IMR-90 (cell line): ENCODE results near the gene SRC. TPM values are rescaled to one million over a fixed set of nuclear protein-coding genes. Genes with fewer than 3 reads are reported as not detected.

Source experiments
- ATAC-seq: fragments of 200-7000 bp; cut with Tn5 transposase; 2 replicates; pipeline ENCODE4 v1.9.1; 2020; ENCODE audit warnings: low read depth, mild to moderate bottlenecking, moderate library complexity
- BruUV-seq: library from RNA; stranded (reverse); fragments of 400-500 nt; replicated peaks from 2 replicates; lab custom pipeline; 2021; lab: Mats Ljungman, UMichigan
- CTCF ChIA-PET: fragments of 300-600 bp; formaldehyde crosslinking; extraction: SDS; loops from one replicate; lab custom pipeline; 2021; ENCODE audit warnings: antibody characterized with exemption; lab: Yijun Ruan, JAX
- POLR2A ChIA-PET: fragments of 300-600 bp; sonication (Branson Sonifier 250); formaldehyde crosslinking; loops from one replicate; lab custom pipeline; 2022; ENCODE audit warnings: antibody characterized with exemption; ENCODE audit not compliant: unreplicated experiment; lab: Charles Lee
- DNase-seq: peaks from one replicate; pipeline ENCODE4 v3.0.0; 2013
- H2AFZ ChIP-seq: replicated peaks from 2 replicates; pipeline ENCODE3; 2013; ENCODE audit warnings: low read length, mild to moderate bottlenecking; ENCODE audit not compliant: poor library complexity
- H2AK5ac ChIP-seq: 2 replicates; pipeline ENCODE4 v1.6.1; 2013; ENCODE audit warnings: low read depth, low read length, inconsistent platforms
- H2AK9ac ChIP-seq: replicated peaks from 2 replicates; pipeline ENCODE3; 2013; ENCODE audit warnings: mild to moderate bottlenecking, low read depth, low read length, moderate library complexity; ENCODE audit not compliant: poor library complexity
- H2BK120ac ChIP-seq: 2 replicates; pipeline ENCODE4 v1.6.1; 2013; ENCODE audit warnings: low read depth, low read length, inconsistent platforms
- H2BK15ac ChIP-seq: 3 replicates; pipeline ENCODE4 v1.6.1; 2013; ENCODE audit warnings: low read depth, low read length, inconsistent platforms
- H2BK20ac ChIP-seq: 2 replicates; pipeline ENCODE4 v1.6.1; 2013; ENCODE audit warnings: low read depth, mild to moderate bottlenecking, inconsistent platforms, low read length, moderate library complexity
- H2BK5ac ChIP-seq: 2 replicates; pipeline ENCODE4 v1.6.1; 2013; ENCODE audit warnings: mild to moderate bottlenecking, low read depth, low read length, inconsistent platforms; ENCODE audit not compliant: poor library complexity, severe bottlenecking
- H3K14ac ChIP-seq: replicated peaks from 2 replicates; pipeline ENCODE4 v1.6.1; 2013; ENCODE audit warnings: low read depth, low read length, inconsistent platforms
- H3K18ac ChIP-seq: 2 replicates; pipeline ENCODE4 v1.6.1; 2013; ENCODE audit warnings: low read depth, low read length, control low read depth
- H3K23ac ChIP-seq: 2 replicates; pipeline ENCODE4 v1.6.1; 2013; ENCODE audit warnings: low read depth, low read length, inconsistent platforms
- H3K27ac ChIP-seq: 2 replicates; pipeline ENCODE4 v1.5.1; 2013; ENCODE audit warnings: mild to moderate bottlenecking, control low read depth, low read length; ENCODE audit not compliant: insufficient read depth
- H3K27me3 ChIP-seq: 2 replicates; pipeline ENCODE4 v1.6.1; 2013; ENCODE audit warnings: low read length; ENCODE audit not compliant: control insufficient read depth, insufficient read depth
- H3K36me3 ChIP-seq: 2 replicates; pipeline ENCODE4 v1.6.1; 2013; ENCODE audit warnings: low read length, mixed read lengths; ENCODE audit not compliant: control insufficient read depth, insufficient read depth
- H3K4ac ChIP-seq: 2 replicates; pipeline ENCODE4 v1.6.1; 2013; ENCODE audit warnings: low read depth, low read length, inconsistent platforms
- H3K4me1 ChIP-seq: 2 replicates; pipeline ENCODE4 v1.6.1; 2013; ENCODE audit warnings: low read length, mixed read lengths; ENCODE audit not compliant: control insufficient read depth, insufficient read depth
- H3K4me2 ChIP-seq: 2 replicates; pipeline ENCODE4 v1.6.1; 2013; ENCODE audit warnings: low read depth, mild to moderate bottlenecking, control low read depth, low read length, moderate library complexity
- H3K4me3 ChIP-seq: 2 replicates; pipeline ENCODE4 v1.5.1; 2013; ENCODE audit warnings: low read depth, mild to moderate bottlenecking, control low read depth, low read length, moderate library complexity; ENCODE audit not compliant: insufficient read depth
- H3K56ac ChIP-seq: 2 replicates; pipeline ENCODE4 v1.6.1; 2013; ENCODE audit warnings: low read length, inconsistent platforms; ENCODE audit not compliant: insufficient read depth; ENCODE audit errors: extremely low read depth
- H3K79me1 ChIP-seq, 2 experiments: 2 replicates each; pipeline ENCODE4 v1.6.1; 2013; ENCODE audit warnings: low read length in 2 of 2, inconsistent platforms in 1 of 2, low read depth in 1 of 2
- H3K9ac ChIP-seq: 2 replicates; pipeline ENCODE4 v1.6.1; 2013; ENCODE audit warnings: low read depth, low read length, control low read depth
- H3K9me1 ChIP-seq: 2 replicates; pipeline ENCODE4 v1.6.1; 2013; ENCODE audit warnings: low read length, inconsistent platforms; ENCODE audit not compliant: insufficient read depth
- H3K9me3 ChIP-seq: 2 replicates; pipeline ENCODE4 v1.6.1; 2013; ENCODE audit warnings: low read length; ENCODE audit not compliant: control insufficient read depth, insufficient read depth
- H4K20me1 ChIP-seq: 2 replicates; pipeline ENCODE4 v1.6.1; 2013; ENCODE audit warnings: low read length, inconsistent platforms; ENCODE audit not compliant: insufficient read depth
- H4K5ac ChIP-seq: 2 replicates; pipeline ENCODE4 v1.6.1; 2013; ENCODE audit warnings: mild to moderate bottlenecking, low read depth, low read length, control low read depth
- H4K8ac ChIP-seq, 2 experiments: 2 replicates each; pipeline ENCODE4 v1.6.1; 2013; ENCODE audit warnings: low read depth in 2 of 2, low read length in 2 of 2, control low read depth in 1 of 2, inconsistent platforms in 1 of 2
- H4K91ac ChIP-seq: 2 replicates; pipeline ENCODE4 v1.6.1; 2013; ENCODE audit warnings: low read depth, low read length, inconsistent platforms; ENCODE audit not compliant: insufficient read depth
- BHLHE40 ChIP-seq: fragments of 150-350 bp; IDR thresholded peaks from 2 replicates; pipeline ENCODE4 v1.6.1; 2016; ENCODE audit warnings: mild to moderate bottlenecking, low read depth, low read length
- CEBPB ChIP-seq: IDR thresholded peaks from 2 replicates; pipeline ENCODE4 v1.6.1; 2012; ENCODE audit warnings: low read depth, low read length, improper control_type of control experiment
- CHD1 ChIP-seq: IDR thresholded peaks from 2 replicates; pipeline ENCODE4 v1.6.1; 2012; ENCODE audit warnings: low read depth, low read length, improper control_type of control experiment
- FOS ChIP-seq: fragments of 150-350 bp; IDR thresholded peaks from 2 replicates; pipeline ENCODE4 v1.6.1; 2016; ENCODE audit warnings: low read depth, low read length
- MAFK ChIP-seq: IDR thresholded peaks from 2 replicates; pipeline ENCODE4 v1.6.1; 2012; ENCODE audit warnings: low read depth, low read length, improper control_type of control experiment
- MAZ ChIP-seq: IDR thresholded peaks from 2 replicates; pipeline ENCODE4 v1.6.1; 2012; ENCODE audit warnings: low read depth, mild to moderate bottlenecking, low read length, improper control_type of control experiment, moderate library complexity, borderline replicate concordance
- MXI1 ChIP-seq: IDR thresholded peaks from 2 replicates; pipeline ENCODE4 v1.6.1; 2012; ENCODE audit warnings: low read depth, mild to moderate bottlenecking, low read length, moderate library complexity, borderline replicate concordance
- NFE2L2 ChIP-seq: fragments of 150-350 bp; IDR thresholded peaks from 2 replicates; pipeline ENCODE4 v1.6.1; 2016; ENCODE audit warnings: low read depth, mild to moderate bottlenecking, low read length
- RAD21 ChIP-seq: IDR thresholded peaks from 2 replicates; pipeline ENCODE4 v1.6.1; 2012; ENCODE audit warnings: low read length, improper control_type of control experiment
- RFX5 ChIP-seq: IDR thresholded peaks from 2 replicates; pipeline ENCODE4 v1.8.0; 2012; ENCODE audit warnings: low read depth, mild to moderate bottlenecking, low read length, moderate library complexity
- SMC3 ChIP-seq: fragments of 150-350 bp; IDR thresholded peaks from 2 replicates; pipeline ENCODE4 v1.6.1; 2016; ENCODE audit warnings: low read depth, mild to moderate bottlenecking, antibody characterized with exemption, low read length, moderate library complexity
- WGBS, 2 experiments: methylation state at CpG; one replicate each; pipeline versions ENCODE4 v1.1.5 to v1.1.7; 2013; ENCODE audit warnings: missing lambda C conversion rate in 2 of 2; ENCODE audit not compliant: insufficient read length in 1 of 2; ENCODE audit errors: extremely low coverage in 2 of 2; 5-methylcytosine and 5-hydroxymethylcytosine counted together
- dilution Hi-C: fragments of 300-500 bp; cut with HindIII; formaldehyde crosslinking; loops from one replicate; pipeline ENCODE4 v1.14.3; 2018; ENCODE audit warnings: low sequenced_read_pairs; ENCODE audit not compliant: unreplicated experiment
- in situ Hi-C: fragments of 300-500 bp; cut with MboI; formaldehyde crosslinking; loops from 3 replicates; pipeline ENCODE4 v1.14.3; 2019; ENCODE audit warnings: low sequenced_read_pairs, inconsistent platforms, mixed read lengths
- intact Hi-C: fragments of 100-400 bp; cut with micrococcal nuclease; formaldehyde crosslinking; loops from 2 replicates; pipeline ENCODE4 v1.10.0; 2022
- polyA plus RNA-seq, 3 experiments: library from polyadenylated mRNA; depleted of rRNA; stranded (reverse); fragments of >200 nt; gene quantifications; 2 replicates each; pipeline ENCODE4 v1.2.3, GENCODE V29; 2012; ENCODE audit warnings: low replicate concordance in 1 of 3
- total RNA-seq: library from RNA; depleted of rRNA; stranded (reverse); fragments of >200 nt; gene quantifications from 2 replicates; pipeline ENCODE4 v1.2.3, GENCODE V29; 2012
- TF ChIP-seq, protein P1 (sequence below): fragments of 150-350 bp; IDR thresholded peaks from 2 replicates; pipeline ENCODE4 v1.6.1; 2016; ENCODE audit warnings: low read depth, mild to moderate bottlenecking, low read length, moderate library complexity, borderline replicate concordance
- TF ChIP-seq, protein P2 (sequence below): conservative IDR thresholded peaks from 2 replicates; pipeline ENCODE4 v1.5.1; 2012; ENCODE audit warnings: mild to moderate bottlenecking, low read depth, low read length, improper control_type of control experiment
- TF ChIP-seq, protein P3 (sequence below): fragments of 150-350 bp; IDR thresholded peaks from 2 replicates; pipeline ENCODE4 v1.6.1; 2017; ENCODE audit warnings: mild to moderate bottlenecking, antibody characterized with exemption, low read length, low read depth

Gene SRC
- total and polyA plus RNA-seq, 2 of the 4 experiments (the other 2 are of a cell fraction), result 7.0 to 24.2 TPM

DNA sequence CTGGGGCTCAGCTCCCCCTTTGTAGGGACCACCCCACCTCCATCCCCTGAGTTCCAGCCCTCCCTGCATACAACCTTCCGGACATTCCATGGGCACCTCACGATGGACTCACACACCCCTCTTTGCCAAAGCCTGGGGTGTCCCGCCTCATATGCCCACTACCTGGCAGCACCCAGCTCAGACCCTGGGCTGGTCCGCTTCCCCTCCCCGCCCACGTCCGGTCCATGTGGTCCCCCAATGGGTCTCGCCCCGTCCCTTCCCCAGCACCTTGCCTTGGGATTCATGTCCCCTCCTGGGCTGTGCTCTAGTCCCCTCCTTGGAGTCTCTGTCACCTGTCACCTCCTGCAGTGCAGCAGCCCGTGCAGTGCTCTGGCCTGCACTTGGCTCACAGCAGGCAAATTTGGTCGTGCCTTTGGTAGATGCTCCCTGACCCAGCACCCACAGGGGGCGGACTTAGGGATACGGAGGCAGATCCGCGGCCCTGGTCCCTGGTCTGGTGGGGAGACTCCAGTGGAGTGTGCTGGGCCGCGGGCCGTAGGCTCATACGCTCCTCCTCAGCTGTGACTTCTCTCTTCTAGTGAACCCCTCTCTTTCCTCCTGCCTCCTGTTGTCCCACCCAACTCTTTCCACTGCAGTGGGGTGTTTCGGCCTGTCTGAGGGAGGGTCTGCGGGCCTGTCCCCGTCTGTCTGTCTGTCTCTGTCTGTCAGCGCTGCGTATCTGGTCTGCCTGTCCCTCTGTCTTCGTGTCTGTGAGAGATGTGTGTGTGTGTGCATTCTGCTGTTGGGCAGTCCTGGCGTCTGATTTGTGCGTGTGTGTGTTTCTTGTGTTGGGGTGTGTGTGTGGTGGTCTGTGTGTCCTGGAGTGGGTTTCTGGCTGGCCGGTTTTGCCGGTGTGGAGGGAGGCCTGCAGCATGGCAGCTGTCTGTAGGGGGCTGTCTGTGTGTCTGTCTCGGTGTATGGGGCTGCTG lies 69.5 kb downstream of the SRC start:
- intact Hi-C loops, result no loop called here
- H3K36me3 ChIP-seq, result no peaks in the 10 kb centered on the region
- no peak overlapping the region for H3K18ac ChIP-seq
- DNase-seq (no peak), ATAC-seq (no peak)
- H4K8ac ChIP-seq, result no peak overlapping the region
- H2BK15ac ChIP-seq, result no peak overlapping the region
- no peak overlapping the region for H2AK5ac ChIP-seq
- no peak overlapping the region for H2BK120ac ChIP-seq
- POLR2A ChIA-PET, result no interaction called here
- no peak overlapping the region for H3K4ac ChIP-seq
- in situ Hi-C loops, result no loop called here
- no peaks in the 10 kb centered on the region; the same call in 1 of the 2 replicates for H3K4me1 ChIP-seq
- CTCF ChIA-PET, result no interaction called here
- peaks cover 69% of the 10 kb centered on the region for H3K27me3 ChIP-seq
- H3K79me1 ChIP-seq, result no peaks in the 10 kb centered on the region
- H3K23ac ChIP-seq, result no peak overlapping the region
- no peak overlapping the region for H4K5ac ChIP-seq
- H3K9ac ChIP-seq, result no peak overlapping the region
- no peaks in the 10 kb centered on the region; the same call in 1 of the 2 replicates for H4K20me1 ChIP-seq
- no peak overlapping the region for H2BK5ac ChIP-seq
- H4K91ac ChIP-seq, result no peak overlapping the region
- no TSS peak for BruUV-seq
- dilution Hi-C loops, result no loop called here
- H3K4me3 ChIP-seq, result no peak overlapping the region
- H3K14ac ChIP-seq, result no peak overlapping the region
- no peak overlapping the region for H2AK9ac ChIP-seq
- 76% methylated on average over 11 of the region's 30 CpGs; no CpG with 5 or more reads in 1 of the 2 experiments for WGBS, 2 experiments
- H3K9me1 ChIP-seq, result peaks cover 14% of the 10 kb centered on the region; the same call in 1 of the 2 replicates
- H3K9me3 ChIP-seq, result no peaks in the 10 kb centered on the region
- H3K4me2 ChIP-seq, result no peak overlapping the region
- H3K56ac ChIP-seq, result no peak overlapping the region
- H2BK20ac ChIP-seq, result no peak overlapping the region
- H3K27ac ChIP-seq, result no peak overlapping the region
- no peak overlapping the region for H2AFZ ChIP-seq
- TF ChIP-seq SMC3, result no peak
- no peak for TF ChIP-seq MAZ
- no peak for TF ChIP-seq CHD1
- no peak for TF ChIP-seq RFX5
- TF ChIP-seq NFE2L2, result no peak
- TF ChIP-seq MXI1, result no peak
- TF ChIP-seq RAD21, result no peak
- no peak for TF ChIP-seq FOS
- no peak for TF ChIP-seq MAFK
- TF ChIP-seq, protein P1, sequence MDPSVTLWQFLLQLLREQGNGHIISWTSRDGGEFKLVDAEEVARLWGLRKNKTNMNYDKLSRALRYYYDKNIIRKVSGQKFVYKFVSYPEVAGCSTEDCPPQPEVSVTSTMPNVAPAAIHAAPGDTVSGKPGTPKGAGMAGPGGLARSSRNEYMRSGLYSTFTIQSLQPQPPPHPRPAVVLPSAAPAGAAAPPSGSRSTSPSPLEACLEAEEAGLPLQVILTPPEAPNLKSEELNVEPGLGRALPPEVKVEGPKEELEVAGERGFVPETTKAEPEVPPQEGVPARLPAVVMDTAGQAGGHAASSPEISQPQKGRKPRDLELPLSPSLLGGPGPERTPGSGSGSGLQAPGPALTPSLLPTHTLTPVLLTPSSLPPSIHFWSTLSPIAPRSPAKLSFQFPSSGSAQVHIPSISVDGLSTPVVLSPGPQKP, result no peak
- TF ChIP-seq CEBPB, result no peak
- TF ChIP-seq BHLHE40, result no peak
- TF ChIP-seq, protein P2, sequence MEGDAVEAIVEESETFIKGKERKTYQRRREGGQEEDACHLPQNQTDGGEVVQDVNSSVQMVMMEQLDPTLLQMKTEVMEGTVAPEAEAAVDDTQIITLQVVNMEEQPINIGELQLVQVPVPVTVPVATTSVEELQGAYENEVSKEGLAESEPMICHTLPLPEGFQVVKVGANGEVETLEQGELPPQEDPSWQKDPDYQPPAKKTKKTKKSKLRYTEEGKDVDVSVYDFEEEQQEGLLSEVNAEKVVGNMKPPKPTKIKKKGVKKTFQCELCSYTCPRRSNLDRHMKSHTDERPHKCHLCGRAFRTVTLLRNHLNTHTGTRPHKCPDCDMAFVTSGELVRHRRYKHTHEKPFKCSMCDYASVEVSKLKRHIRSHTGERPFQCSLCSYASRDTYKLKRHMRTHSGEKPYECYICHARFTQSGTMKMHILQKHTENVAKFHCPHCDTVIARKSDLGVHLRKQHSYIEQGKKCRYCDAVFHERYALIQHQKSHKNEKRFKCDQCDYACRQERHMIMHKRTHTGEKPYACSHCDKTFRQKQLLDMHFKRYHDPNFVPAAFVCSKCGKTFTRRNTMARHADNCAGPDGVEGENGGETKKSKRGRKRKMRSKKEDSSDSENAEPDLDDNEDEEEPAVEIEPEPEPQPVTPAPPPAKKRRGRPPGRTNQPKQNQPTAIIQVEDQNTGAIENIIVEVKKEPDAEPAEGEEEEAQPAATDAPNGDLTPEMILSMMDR, result no peak
- TF ChIP-seq, protein P3, sequence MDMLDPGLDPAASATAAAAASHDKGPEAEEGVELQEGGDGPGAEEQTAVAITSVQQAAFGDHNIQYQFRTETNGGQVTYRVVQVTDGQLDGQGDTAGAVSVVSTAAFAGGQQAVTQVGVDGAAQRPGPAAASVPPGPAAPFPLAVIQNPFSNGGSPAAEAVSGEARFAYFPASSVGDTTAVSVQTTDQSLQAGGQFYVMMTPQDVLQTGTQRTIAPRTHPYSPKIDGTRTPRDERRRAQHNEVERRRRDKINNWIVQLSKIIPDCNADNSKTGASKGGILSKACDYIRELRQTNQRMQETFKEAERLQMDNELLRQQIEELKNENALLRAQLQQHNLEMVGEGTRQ, result no peak
